Colonic mucosa (tissue), 4 donors: ENCODE data around the gene USH1C. TPM values are rescaled to one million over a fixed set of nuclear protein-coding genes. Genes with fewer than 3 reads are reported as not detected.

Source experiments
- DNase-seq: peaks from one replicate; pipeline ENCODE4 v3.0.0-alpha.2; 2020
- H3K27ac ChIP-seq: fragments of 200-600 bp; one replicate; pipeline ENCODE4 v1.8.0; 2021
- H3K27me3 ChIP-seq: fragments of 200-600 bp; one replicate; pipeline ENCODE4 v1.8.0; 2021
- H3K36me3 ChIP-seq: fragments of 200-600 bp; one replicate; pipeline ENCODE4 v1.8.0; 2021
- H3K4me1 ChIP-seq: fragments of 200-600 bp; one replicate; pipeline ENCODE4 v1.8.0; 2021; ENCODE audit warnings: mild to moderate bottlenecking
- H3K4me3 ChIP-seq: fragments of 200-600 bp; one replicate; pipeline ENCODE4 v1.8.0; 2021
- H3K9ac ChIP-seq, 2 donors: one replicate each; pipeline ENCODE4 v1.7.0; 2013; ENCODE audit warnings: control low read depth in 2 of 2, low read depth in 2 of 2, low read length in 2 of 2
- H3K9me3 ChIP-seq: fragments of 200-600 bp; one replicate; pipeline ENCODE4 v1.8.0; 2021
- CTCF ChIP-seq: fragments of 200-600 bp; IDR thresholded peaks from one replicate; pipeline ENCODE4 v1.8.0; 2022; ENCODE audit warnings: antibody characterized with exemption, mild to moderate bottlenecking
- intact Hi-C: fragments of 100-400 bp; cut with DNase I; formaldehyde crosslinking; loops from one replicate; pipeline ENCODE4 v1.14.1; 2022
- total RNA-seq, 2 donors: library from RNA; stranded (reverse); fragmentation: NEBNext Ultra II Directional in 1 of 2; extraction: Animal tissue kit (Norgen Biotek cat#: 25700) in 1 of 2; gene quantifications; one replicate each; pipeline ENCODE4 v1.2.1, GENCODE V29; 2021
- donor health status: healthy.
- donor health status: DM: no; HTN: no; CAD: no.
- donor health status: DM: no; HTN: no; CAD: no.

The USH1C gene
- total RNA-seq, 2 donors from 2014 or later: 143 to 161 TPM

DNA sequence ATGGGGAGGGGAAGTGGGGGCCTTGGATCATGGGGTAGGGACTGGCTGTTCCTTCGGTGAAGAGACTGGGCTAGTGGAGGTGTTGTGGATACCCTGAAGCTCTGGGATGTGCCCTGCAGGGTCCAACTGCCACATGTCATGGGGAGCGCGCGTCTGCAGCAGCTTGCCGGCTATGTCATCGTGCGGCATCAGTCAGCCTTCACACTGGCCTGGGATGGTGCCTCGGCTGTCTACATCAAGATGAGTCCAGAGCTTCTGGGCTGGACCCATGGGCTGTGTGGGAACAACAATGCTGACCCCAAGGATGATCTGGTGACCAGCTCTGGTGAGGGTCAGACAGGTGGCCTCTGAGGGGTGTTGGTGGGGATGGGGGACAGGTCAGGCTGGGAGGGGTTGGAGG is 12.8 kb upstream of the USH1C start:
- H3K9ac ChIP-seq: no peak overlapping the region
- no peak overlapping the region for H3K27ac ChIP-seq
- H3K4me3 ChIP-seq: no peak overlapping the region
- no peaks in the 10 kb centered on the region for H3K4me1 ChIP-seq
- no peak for TF ChIP-seq CTCF
- no peaks in the 10 kb centered on the region for H3K36me3 ChIP-seq
- no peaks in the 10 kb centered on the region for H3K9me3 ChIP-seq
- no peak for DNase-seq
- intact Hi-C loops: no loop called here
- no peaks in the 10 kb centered on the region for H3K27me3 ChIP-seq

DNA sequence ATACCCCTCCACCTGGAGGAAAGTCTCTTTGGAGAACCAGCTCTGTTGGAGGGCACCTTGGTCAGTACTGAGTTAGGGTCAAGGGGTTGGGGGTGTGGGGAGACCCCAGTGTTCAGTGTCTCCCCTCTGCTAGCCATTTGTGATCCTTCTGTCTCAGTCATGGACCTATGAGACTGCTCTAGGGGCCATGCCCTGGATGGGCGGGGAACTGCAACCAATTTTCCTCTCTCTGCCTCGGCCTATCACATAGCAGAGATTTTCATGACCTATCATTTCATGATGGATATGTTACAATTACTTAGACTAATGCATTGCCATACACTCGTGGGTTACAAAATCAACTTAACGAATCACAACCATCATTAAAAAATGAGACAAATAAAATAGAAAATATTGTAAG is 10.3 kb upstream of the USH1C start:
- H3K4me3 ChIP-seq: no peak overlapping the region
- no peaks in the 10 kb centered on the region for H3K36me3 ChIP-seq
- H3K27ac ChIP-seq: no peak overlapping the region
- no peaks in the 10 kb centered on the region for H3K9me3 ChIP-seq
- H3K27me3 ChIP-seq: no peaks in the 10 kb centered on the region
- no peak overlapping the region for H3K9ac ChIP-seq
- no peaks in the 10 kb centered on the region for H3K4me1 ChIP-seq
- no peak for TF ChIP-seq CTCF
- intact Hi-C loops: no loop called here
- no peak for DNase-seq

- H3K4me1 ChIP-seq: no peaks in the 10 kb centered on the region
- no peak overlapping the region for H3K9ac ChIP-seq
- H3K27me3 ChIP-seq: no peaks in the 10 kb centered on the region
- no peaks in the 10 kb centered on the region for H3K9me3 ChIP-seq
- H3K4me3 ChIP-seq: no peak overlapping the region
- DNase-seq: no peak
- intact Hi-C loops: no loop called here
- H3K36me3 ChIP-seq: no peaks in the 10 kb centered on the region
- no peak for TF ChIP-seq CTCF
- H3K27ac ChIP-seq: no peak overlapping the region
Measured at GRCh38 chr11:17553249-17553546, 9.0 kb upstream of the USH1C start.

DNA sequence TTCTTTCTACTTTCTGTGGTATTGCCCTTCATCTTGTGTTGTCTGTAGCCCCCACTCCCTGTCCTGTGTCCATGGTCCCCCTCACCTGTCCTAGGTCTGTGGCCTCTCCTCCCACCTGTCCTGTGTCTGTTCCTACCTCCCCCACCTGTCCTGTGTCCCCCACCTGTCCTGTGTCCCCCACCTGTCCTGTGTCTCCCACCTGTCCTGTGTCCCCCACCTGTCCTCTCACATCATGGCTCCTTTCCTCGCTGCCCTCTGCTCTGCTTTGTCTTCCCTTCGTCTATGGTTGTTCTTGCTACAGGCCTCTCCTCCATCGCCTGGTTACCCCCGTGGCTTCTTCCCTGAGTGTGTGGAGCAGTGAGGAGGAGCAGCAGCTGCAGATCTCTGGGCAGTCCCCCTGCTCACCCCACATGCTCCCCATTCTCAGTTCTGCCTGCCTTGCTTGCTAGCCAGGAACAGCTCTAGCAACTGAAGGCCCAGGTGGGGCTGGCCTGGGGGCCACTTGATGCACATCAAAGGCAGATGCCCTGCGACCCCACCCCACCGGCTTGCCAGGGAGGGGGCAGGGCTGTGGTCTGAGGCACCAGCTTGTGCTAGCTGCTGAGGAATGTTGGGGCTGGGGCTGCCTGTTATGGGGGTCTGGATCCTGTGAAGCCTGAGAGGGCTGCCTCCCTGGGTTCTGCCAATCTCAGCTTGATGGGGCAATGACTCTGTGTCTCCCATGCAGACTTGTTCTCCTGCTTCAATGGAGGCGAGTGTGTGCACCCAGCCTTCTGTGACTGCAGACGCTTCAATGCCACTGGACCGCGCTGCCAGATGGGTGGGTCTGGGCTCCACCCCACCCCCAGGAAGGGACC is 8.4 kb upstream of the USH1C start:
- no peak for TF ChIP-seq CTCF
- Histone ChIP-seq H3K9ac (no peak overlapping the region), H3K9me3 (no peaks in the 10 kb centered on the region), H3K4me3 (no peak overlapping the region), H3K36me3 (no peaks in the 10 kb centered on the region), H3K4me1 (no peaks in the 10 kb centered on the region), H3K27ac (no peak overlapping the region), H3K27me3 (no peaks in the 10 kb centered on the region)
- intact Hi-C loops: no loop called here
- DNase-seq: no peak

GRCh38 chr11:17552041-17552355 is 7.8 kb upstream of the USH1C start:
- Histone ChIP-seq H3K27ac (no peak overlapping the region), H3K27me3 (no peaks in the 10 kb centered on the region), H3K9me3 (no peaks in the 10 kb centered on the region), H3K9ac (no peak overlapping the region), H3K36me3 (no peaks in the 10 kb centered on the region), H3K4me3 (no peak overlapping the region), H3K4me1 (no peaks in the 10 kb centered on the region)
- no peak for DNase-seq
- intact Hi-C loops: no loop called here
- TF ChIP-seq CTCF: no peak
